GM21723 (cell line): ENCODE measurements around the gene DDX1.
"Not testable (repeated sequence)": the region's sequence is repeated elsewhere in the genome, so short reads cannot be mapped to it uniquely, and the experiment has no call there.

ENCODE experiments used
- ATAC-seq: cut with Tn5 transposase; IDR thresholded peaks from one replicate; pipeline ENCODE4 v1.9.1; 2021; ENCODE audit warnings: mild to moderate bottlenecking, moderate library complexity; ENCODE audit not compliant: unreplicated experiment

The DDX1 gene

GRCh38 chr2:15672961-15673918 lies 81.6 kb downstream of the DDX1 start:
- no peak for ATAC-seq

DNA sequence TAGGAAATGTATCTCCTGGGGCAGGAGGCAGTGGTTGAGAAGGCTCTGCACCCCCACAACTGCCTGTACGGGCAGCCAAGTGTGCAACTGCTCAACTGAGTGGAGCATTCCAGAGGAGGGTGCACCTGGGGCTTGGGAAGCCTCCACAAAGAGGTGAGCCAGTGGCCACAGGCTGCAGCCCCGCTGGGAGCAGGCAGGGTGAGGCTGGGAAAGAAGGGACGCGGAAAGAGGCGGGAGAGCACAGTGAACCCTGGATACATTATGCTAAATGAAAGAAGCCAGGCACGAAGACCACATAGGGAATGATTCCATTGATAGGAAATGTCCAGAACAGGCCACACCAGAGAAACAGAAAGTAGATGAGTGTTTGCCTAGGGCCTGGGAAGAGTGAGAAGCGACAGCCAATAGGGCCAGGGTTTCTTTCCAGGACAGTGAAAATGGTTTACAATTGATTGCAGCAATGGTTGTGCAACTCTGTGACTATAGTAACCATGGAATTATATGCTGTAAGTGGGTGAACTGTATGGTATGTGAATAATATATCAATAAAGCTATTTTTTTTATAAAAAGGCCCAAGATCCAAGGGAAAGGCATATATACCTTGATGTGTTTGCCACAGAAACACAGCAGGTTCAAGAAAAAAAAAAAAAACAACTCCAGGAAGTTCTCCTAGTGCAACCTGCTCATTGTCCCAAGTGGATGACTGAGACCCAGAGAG lies 82.4 kb downstream of the DDX1 start:
- ATAC-seq, result no peak

DNA sequence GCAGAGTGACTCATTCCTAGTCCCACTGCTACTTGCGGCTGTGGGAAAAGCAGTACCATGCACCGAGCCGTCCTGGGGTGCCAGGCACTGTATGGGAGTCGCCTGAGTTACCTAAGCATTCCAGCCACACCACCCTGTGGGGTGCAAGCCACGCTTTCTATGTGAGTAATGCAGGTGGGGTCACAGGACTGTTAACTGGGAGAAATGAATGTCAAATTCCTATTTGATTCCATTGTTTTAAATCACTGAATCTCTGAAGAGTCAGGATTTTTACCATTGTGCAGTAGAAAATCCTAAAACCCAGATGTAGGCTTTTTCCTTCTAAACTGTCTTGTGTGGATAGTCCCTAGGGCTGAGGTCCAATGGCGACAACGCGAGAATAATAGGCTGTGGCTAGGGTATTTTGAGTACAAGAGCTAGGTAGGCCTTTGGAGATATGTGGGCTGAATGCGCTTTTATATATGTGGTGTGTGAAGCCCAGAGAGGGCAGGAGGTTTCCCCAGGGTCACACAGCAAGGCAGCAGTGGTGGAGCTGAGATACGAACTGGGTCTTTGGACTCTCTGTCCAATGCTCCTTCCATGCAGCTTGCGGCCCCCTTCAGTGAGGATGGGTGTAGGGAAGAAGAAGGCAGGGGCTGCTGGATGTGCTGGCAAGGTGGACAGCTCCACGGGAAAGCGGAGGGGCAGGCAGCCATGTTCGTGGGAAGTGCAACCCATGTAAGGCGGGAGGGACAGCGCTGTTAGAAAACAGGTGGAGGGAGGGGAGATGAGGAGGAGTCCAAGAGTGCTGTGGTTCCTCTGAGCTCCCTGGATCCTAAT lies 83.2 kb downstream of the DDX1 start:
- no peak for ATAC-seq

DNA sequence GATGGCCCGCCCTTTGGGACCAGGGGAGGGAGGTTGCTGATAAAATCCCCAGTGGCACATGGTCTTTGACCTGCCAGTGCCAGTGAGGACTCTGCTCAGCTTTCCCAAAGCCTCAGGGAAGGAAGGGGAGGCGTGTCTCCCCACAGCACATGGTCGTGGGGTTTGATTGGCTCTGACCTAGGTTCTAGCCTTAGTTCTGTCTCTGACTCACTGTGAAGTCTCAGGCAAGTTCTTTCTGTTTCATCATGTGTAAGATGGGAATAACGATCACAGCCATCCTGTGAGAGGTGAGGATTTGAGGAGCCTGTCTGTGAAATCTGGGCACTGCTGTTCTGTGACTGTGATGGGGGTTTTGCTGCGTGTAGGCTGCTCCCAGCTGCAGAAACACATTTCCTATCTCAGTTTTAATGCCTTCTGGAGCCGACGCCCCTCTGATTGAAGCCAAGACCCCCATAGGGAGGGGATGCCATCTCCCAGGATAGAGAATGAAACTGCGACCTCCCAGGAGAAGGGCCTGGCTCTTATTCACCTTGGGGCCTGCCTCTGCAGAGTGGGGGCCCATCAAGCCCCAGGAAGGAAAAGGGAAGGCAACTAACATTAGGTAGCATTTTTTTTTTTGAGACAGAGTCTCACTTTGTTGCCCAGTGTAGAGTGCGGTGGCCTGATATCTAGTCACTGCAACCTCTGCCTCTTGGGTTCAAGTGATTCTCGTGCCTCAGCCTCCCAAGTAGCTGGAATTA lies 84.0 kb downstream of the DDX1 start:
- ATAC-seq, result no peak

DNA sequence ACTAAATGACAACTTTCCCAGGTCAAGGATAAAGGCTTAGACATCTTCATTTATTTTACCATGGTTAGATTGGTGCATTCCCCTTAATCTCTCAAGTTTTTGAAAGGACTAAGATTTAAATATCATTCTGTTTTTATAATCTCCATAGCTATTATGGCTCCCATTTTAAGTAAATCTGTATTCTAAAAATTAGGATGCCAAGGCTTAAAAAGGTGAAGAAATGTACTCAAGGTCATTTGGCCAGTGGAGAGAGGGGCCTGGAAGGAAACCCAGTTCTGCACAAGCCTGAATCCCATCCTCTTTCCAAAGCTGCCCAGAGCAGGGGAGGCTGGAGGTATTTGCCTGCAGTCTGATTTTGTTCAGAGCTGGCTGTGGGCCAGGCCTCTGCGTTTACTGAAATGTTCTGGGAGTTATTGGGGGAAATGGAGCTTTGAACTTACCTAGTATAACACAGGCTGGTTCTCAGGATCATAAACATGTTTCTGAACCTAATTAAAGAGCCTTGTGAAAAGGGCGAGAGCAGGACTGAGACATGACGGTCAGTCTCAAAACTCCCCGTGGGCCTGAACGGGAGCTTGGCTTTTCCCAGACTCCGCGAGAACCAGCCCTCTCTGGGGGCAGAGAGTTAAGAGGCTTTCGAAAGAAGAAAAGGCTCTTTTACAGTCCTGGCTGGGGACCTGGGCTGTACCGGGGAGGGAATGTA lies 85.6 kb downstream of the DDX1 start:
- no peak for ATAC-seq

DNA sequence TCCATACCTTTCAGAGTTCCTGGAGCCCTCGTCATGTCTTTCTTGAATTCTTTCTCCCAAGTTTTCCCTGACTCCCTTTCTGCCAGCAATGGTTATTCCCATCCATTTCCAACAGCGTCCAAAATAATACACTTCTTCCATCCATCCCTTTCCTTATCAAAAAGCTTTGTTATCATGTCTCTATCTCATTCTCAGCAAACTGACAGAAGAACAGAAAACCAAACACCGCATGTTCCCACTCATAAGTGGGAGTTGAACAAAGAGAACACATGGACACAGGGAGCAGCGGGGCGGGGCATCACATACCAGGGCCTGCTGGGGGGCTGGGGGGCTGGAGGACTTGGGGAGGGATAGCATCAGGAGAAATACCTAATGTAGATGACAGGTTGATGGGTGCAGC lies 86.7 kb downstream of the DDX1 start:
- ATAC-seq, result no peak

GRCh38 chr2:15678909-15679308 lies 87.2 kb downstream of the DDX1 start:
- ATAC-seq, result no peak

DNA sequence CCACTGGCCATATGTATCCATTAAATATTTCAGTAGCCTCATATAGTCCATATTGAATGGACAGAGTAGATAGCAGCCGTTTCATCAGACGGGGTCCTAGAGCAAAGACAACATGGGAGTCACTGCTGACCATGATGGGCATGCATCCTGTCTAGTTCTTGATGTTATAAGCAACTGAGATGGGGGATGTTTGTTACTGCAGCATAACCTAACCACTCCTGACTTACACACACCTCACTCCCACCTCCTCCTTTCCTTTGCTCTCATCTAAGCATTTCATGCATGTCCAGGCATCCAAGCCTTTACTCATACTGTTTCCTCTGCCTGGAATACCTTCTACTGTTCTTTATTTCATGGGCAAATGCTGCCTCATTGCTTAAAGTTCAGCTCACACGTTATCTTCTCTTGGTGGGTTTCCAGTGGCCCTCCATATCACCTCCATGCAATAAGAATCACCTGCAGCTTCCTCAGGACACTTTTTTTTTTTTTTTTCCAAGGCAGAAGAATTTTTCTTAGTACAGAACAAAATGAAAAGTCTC lies 87.8 kb downstream of the DDX1 start:
- ATAC-seq, result no peak

DNA sequence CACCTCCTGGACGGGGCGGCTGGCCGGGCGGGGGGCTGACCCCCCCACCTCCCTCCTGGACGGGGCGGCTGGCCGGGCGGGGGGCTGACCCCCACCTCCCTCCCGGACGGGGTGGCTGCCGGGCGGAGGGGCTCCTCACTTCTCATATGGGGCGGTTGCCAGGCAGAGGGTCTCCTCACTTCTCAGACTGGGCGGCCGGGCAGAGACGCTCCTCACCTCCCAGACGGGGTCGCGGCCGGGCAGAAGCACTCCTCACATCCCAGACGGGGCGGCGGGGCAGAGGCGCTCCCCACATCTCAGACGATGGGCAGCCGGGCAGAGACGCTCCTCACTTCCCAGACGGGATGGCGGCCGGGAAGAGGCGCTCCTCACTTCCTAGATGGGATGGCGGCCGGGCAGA lies 88.5 kb downstream of the DDX1 start:
- ATAC-seq, result not testable (repeated sequence)
